A673 (cell line): ENCODE measurements around the gene PRSS53.

Source experiments
- EZH2 ChIP-seq: fragments of 200-600 bp; sonication (generic); IDR thresholded peaks from 2 replicates; pipeline ENCODE4 v1.6.1; 2017; ENCODE audit warnings: borderline replicate concordance, low read depth, mild to moderate bottlenecking, mixed read lengths, antibody characterized with exemption, low read length; ENCODE audit not compliant: poor library complexity, severe bottlenecking
- TF ChIP-seq, protein P1 (sequence below): fragments of 300-800, 200-600 bp; sonication (generic); conservative IDR thresholded peaks from 2 replicates; pipeline ENCODE4 v1.5.1; 2017; ENCODE audit warnings: low read depth, mild to moderate bottlenecking, antibody characterized with exemption, low read length, moderate library complexity, mixed read lengths

GRCh38 chr16:31134625-31135534 lies 46.1 kb upstream of the PRSS53 start:
- TF ChIP-seq, protein P1, sequence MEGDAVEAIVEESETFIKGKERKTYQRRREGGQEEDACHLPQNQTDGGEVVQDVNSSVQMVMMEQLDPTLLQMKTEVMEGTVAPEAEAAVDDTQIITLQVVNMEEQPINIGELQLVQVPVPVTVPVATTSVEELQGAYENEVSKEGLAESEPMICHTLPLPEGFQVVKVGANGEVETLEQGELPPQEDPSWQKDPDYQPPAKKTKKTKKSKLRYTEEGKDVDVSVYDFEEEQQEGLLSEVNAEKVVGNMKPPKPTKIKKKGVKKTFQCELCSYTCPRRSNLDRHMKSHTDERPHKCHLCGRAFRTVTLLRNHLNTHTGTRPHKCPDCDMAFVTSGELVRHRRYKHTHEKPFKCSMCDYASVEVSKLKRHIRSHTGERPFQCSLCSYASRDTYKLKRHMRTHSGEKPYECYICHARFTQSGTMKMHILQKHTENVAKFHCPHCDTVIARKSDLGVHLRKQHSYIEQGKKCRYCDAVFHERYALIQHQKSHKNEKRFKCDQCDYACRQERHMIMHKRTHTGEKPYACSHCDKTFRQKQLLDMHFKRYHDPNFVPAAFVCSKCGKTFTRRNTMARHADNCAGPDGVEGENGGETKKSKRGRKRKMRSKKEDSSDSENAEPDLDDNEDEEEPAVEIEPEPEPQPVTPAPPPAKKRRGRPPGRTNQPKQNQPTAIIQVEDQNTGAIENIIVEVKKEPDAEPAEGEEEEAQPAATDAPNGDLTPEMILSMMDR: no peak
- TF ChIP-seq EZH2: no peak
